Renal cortical epithelial cell (primary cell): ENCODE data around the gene SPATA9. TPM values are rescaled to one million over a fixed set of nuclear protein-coding genes. Genes with fewer than 3 reads are reported as not detected.

Experiments
- DNase-seq: peaks from one replicate; pipeline ENCODE4 v3.0.0-alpha.2; 2011; ENCODE audit warnings: low read depth
- total RNA-seq: library from RNA; depleted of rRNA; stranded (reverse); fragments of >200 nt; gene quantifications from 2 replicates; pipeline ENCODE4 v1.2.3, GENCODE V29; 2014

The SPATA9 gene
- total RNA-seq, 1 donor from 2014 or later, result 0.20 TPM

GRCh38 chr5:95684361-95684760 is 1.6 kb upstream of the SPATA9 start:
- no peak for DNase-seq

- peak; percentile 56 for DNase-seq
These were observed 9.7 kb downstream of the SPATA9 start for GRCh38 chr5:95673081-95673480.

GRCh38 chr5:95672641-95673040 is 10.2 kb downstream of the SPATA9 start:
- no peak for DNase-seq

GRCh38 chr5:95671826-95672225 is 11.0 kb downstream of the SPATA9 start:
- DNase-seq, result no peak

- no peak for DNase-seq
These were observed 12.2 kb downstream of the SPATA9 start for GRCh38 chr5:95670568-95670967.

- DNase-seq, result no peak
These were observed 12.8 kb downstream of the SPATA9 start for GRCh38 chr5:95669985-95670384.

GRCh38 chr5:95669540-95669939 is 13.3 kb downstream of the SPATA9 start:
- DNase-seq, result peak; percentile 19

GRCh38 chr5:95668728-95669127 is 14.1 kb downstream of the SPATA9 start:
- DNase-seq, result no peak

GRCh38 chr5:95668216-95668615 is 14.6 kb downstream of the SPATA9 start:
- DNase-seq, result no peak

- DNase-seq, result no peak
These were observed 15.1 kb downstream of the SPATA9 start for GRCh38 chr5:95667678-95668077.

- DNase-seq, result no peak
These were observed 15.7 kb downstream of the SPATA9 start for GRCh38 chr5:95667061-95667618.

GRCh38 chr5:95664204-95664786 is 18.5 kb downstream of the SPATA9 start:
- peak; percentile 94 for DNase-seq

GRCh38 chr5:95662946-95663345 is 19.8 kb downstream of the SPATA9 start:
- no peak for DNase-seq

- no peak for DNase-seq
These were observed 22.7 kb downstream of the SPATA9 start for GRCh38 chr5:95660060-95660459.

- no peak for DNase-seq
These were observed 27.2 kb downstream of the SPATA9 start for GRCh38 chr5:95655575-95655974.

- no peak for DNase-seq
These were observed 28.6 kb downstream of the SPATA9 start for GRCh38 chr5:95654196-95654595.

GRCh38 chr5:95652849-95653248 is 29.9 kb downstream of the SPATA9 start:
- DNase-seq, result no peak

GRCh38 chr5:95649842-95650620 is 32.8 kb downstream of the SPATA9 start:
- DNase-seq, result no peak

GRCh38 chr5:95649274-95649673 is 33.5 kb downstream of the SPATA9 start:
- DNase-seq, result no peak

- DNase-seq, result no peak
These were observed 34.6 kb downstream of the SPATA9 start for GRCh38 chr5:95647886-95648860.

- DNase-seq, result peak; percentile 88
These were observed 36.0 kb downstream of the SPATA9 start, which contains the start of gene RFESD for GRCh38 chr5:95646569-95647431. Gene RFESD, plus strand, starts transcription at chr5:95646777. Its CDS starts 5,495 bp downstream, at chr5:95652272.
